Breast epithelium (tissue), 4 donors: ENCODE measurements around the gene DACT3. TPM values are rescaled to one million over a fixed set of nuclear protein-coding genes. Genes with fewer than 3 reads are reported as not detected.

ENCODE experiments used
- DNase-seq, 2 donors: peaks; one replicate each; pipeline ENCODE4 v3.0.0-alpha.2; 2019; ENCODE audit warnings: low spot score in 2 of 2
- H3K27ac ChIP-seq, 2 donors: fragments of 200-600 bp; sonication (generic) in 1 of 2; one replicate each; pipeline ENCODE4 v1.5.1; 2016 to 2019; ENCODE audit warnings: mild to moderate bottlenecking in 1 of 2
- H3K27me3 ChIP-seq, 2 donors: fragments of 200-600 bp; sonication (generic) in 1 of 2; one replicate each; pipeline versions ENCODE4 v1.5.1 to v1.6.0; 2017 to 2019; ENCODE audit warnings: control low read depth in 1 of 2, mild to moderate bottlenecking in 1 of 2
- H3K36me3 ChIP-seq: fragments of 200-600 bp; one replicate; pipeline ENCODE4 v1.5.1; 2019
- H3K4me1 ChIP-seq, 2 donors: fragments of 200-600 bp; sonication (generic); one replicate each; pipeline ENCODE4 v1.5.1; 2016 to 2019; ENCODE audit warnings: control low read depth in 1 of 2
- H3K4me3 ChIP-seq, 3 donors: fragments of 200-600 bp; sonication (generic); 1 replicate in 2 of 3; 2 replicates in 1 of 3; pipeline ENCODE4 v1.5.1; 2016 to 2019; ENCODE audit warnings: mild to moderate bottlenecking in 3 of 3, moderate library complexity in 2 of 3
- H3K9me3 ChIP-seq, 2 donors: fragments of 200-600 bp; sonication (generic) in 1 of 2; one replicate each; pipeline ENCODE4 v1.5.1; 2016 to 2019; ENCODE audit warnings: control low read depth in 1 of 2
- CTCF ChIP-seq, 3 donors: fragments of 450-650 bp; IDR thresholded peaks; one replicate each; pipeline ENCODE4 v1.5.1; 2016 to 2017; ENCODE audit warnings: antibody characterized with exemption in 3 of 3, mild to moderate bottlenecking in 3 of 3, moderate library complexity in 3 of 3
- POLR2A ChIP-seq: fragments of 450-650 bp; IDR thresholded peaks from one replicate; pipeline ENCODE4 v1.6.1; 2016; ENCODE audit warnings: antibody characterized with exemption, mild to moderate bottlenecking, moderate library complexity
- POLR2AphosphoS5 ChIP-seq, 3 donors: sonication (generic); formaldehyde crosslinking; IDR thresholded peaks; one replicate each; pipeline ENCODE4 v1.6.1; 2017; ENCODE audit warnings: antibody characterized with exemption in 3 of 3
- intact Hi-C: fragments of 100-400 bp; cut with DNase I; formaldehyde crosslinking; loops from one replicate; pipeline ENCODE4 v1.15.1; 2023; ENCODE audit warnings: low total_unique reads
- total RNA-seq, 3 donors: library from RNA; depleted of rRNA; stranded (reverse); fragments of >200 nt; gene quantifications; one replicate each; pipeline ENCODE4 v1.1.0, GENCODE V29; 2016

The DACT3 gene
- total RNA-seq, 3 donors from 2014 or later: 0.48 to 3.9 (median 1.9) TPM

DNA sequence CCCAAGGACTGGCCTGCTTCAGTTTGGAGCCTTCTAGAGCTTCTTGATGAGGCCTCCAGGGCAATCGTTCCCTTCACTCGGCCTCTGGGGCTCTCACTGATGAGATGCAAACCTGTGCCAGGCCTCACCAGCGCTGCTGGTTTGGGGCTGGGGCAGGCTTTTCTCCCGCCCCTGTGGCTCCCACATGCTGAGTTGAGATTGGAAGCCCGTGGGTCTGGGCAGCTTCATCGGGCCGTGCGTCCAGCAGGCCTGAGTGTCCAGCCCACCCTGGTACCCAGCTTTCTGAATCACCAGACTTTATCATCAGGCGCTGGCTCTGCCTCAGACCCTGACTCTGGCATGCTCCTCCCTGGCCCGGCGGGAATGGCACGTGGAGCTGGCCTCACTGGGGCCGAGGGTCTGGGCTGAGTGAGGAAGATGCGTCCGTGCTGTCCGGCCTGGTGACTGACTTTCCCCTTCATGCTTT, 55.6 kb downstream of the DACT3 start:
- H3K27ac ChIP-seq: peak overlapping the region in 1 of 2 donors; percentile 59
- no peak for TF ChIP-seq CTCF (IDR thresholded peaks at IDR 0.05)
- H3K4me3 ChIP-seq: no peak overlapping the region
- DNase-seq: peak in 1 of 2 donors; percentile 40
- no peaks in the 10 kb centered on the region for H3K36me3 ChIP-seq
- no peaks in the 10 kb centered on the region for H3K27me3 ChIP-seq
- H3K9me3 ChIP-seq: no peaks in the 10 kb centered on the region
- intact Hi-C loops: no loop called here
- H3K4me1 ChIP-seq: peaks cover 7 to 20% of the 10 kb centered on the region in 2 donors

DNA sequence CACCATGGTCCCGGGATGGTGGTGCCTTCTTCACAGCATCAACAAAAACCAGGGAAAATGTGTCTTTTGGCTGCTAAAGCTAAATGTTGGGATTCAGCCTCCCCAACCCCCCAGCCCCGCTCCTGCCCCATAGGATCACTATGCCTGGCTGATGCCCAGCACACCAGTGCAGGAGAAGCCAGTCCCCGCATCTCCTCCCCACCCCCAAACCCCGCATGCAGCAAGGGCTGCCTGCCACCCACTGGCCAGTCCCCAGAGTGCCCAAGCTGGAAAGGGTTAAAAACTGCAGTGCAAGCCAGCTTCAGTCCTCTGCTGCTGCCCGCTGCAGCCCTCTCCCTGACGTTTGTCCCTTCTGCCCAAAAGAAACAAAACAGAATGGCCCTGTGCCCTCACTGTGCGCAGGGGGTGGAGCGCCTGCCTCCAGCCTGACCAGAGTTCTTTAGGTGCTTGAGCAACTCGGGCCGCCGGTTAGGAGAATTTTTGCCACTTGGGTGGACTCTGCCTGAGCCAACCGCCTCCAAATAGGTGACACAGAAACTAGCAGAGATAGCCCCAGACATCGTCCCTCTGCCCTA, 56.1 kb downstream of the DACT3 start:
- no peaks in the 10 kb centered on the region for H3K36me3 ChIP-seq
- H3K27me3 ChIP-seq: no peaks in the 10 kb centered on the region
- no peak for DNase-seq
- peaks cover 7 to 20% of the 10 kb centered on the region in 2 donors for H3K4me1 ChIP-seq
- intact Hi-C loops: no loop called here
- TF ChIP-seq POLR2AphosphoS5 (IDR thresholded peaks at IDR 0.05) (no peak), POLR2A (no peak), CTCF (IDR thresholded peaks at IDR 0.05) (no peak)
- no peak overlapping the region for H3K4me3 ChIP-seq
- no peaks in the 10 kb centered on the region for H3K9me3 ChIP-seq
- H3K27ac ChIP-seq: peak overlapping the region in 1 of 2 donors; percentile 59

DNA sequence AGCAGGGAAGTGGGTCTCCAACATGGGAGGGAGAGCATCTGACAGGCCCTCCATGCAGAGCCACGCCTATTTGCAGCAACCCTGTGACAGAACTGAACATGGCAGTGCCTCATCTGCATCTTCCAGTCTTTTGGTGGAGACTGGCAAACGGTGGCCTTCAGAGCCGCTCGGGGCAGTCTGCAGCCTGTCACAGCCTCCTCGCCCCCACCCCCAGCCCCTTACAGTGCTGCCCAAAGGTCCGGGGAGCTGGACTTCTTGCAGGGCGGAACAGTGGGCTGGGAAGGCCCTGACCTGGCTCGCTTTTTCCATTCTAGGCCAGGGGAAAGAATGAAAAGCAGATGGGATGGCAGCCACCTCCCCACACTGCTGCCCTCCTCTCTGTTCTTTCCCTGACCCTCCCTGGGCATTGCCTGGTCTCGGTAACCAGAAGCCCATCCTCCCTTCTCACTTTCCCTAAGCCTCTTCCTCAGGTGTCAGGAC, 57.2 kb downstream of the DACT3 start:
- peaks cover 0 to 4% of the 10 kb centered on the region in 2 donors for H3K9me3 ChIP-seq
- peak overlapping the region in 1 of 2 donors; percentile 96 for H3K27ac ChIP-seq
- no peak overlapping the region for H3K4me3 ChIP-seq
- H3K4me1 ChIP-seq: peaks cover 7 to 20% of the 10 kb centered on the region in 2 donors
- no peaks in the 10 kb centered on the region for H3K36me3 ChIP-seq
- no peak for DNase-seq
- no peaks in the 10 kb centered on the region for H3K27me3 ChIP-seq
- intact Hi-C loops: no loop called here
- TF ChIP-seq CTCF (IDR thresholded peaks at IDR 0.05) (no peak), POLR2AphosphoS5 (IDR thresholded peaks at IDR 0.05) (no peak), POLR2A (no peak)

- Histone ChIP-seq H3K36me3 (no peaks in the 10 kb centered on the region), H3K9me3 (peaks cover 0 to 4% of the 10 kb centered on the region in 2 donors), H3K4me1 (peaks cover 7 to 20% of the 10 kb centered on the region in 2 donors), H3K4me3 (peak overlapping the region; percentile 96 to 100 (median 98)), H3K27ac (peak overlapping the region; percentile 43 to 96), H3K27me3 (no peaks in the 10 kb centered on the region)
- intact Hi-C loops: no loop called here
- TF ChIP-seq CTCF (IDR thresholded peaks at IDR 0.05) (no peak), POLR2A (no peak), POLR2AphosphoS5 (IDR thresholded peaks at IDR 0.05) (no peak)
- peak in 1 of 2 donors; percentile 18 for DNase-seq
Measured at GRCh38 chr19:46603195-46603637, 57.8 kb downstream of the DACT3 start.

- intact Hi-C loops: no loop called here
- Histone ChIP-seq H3K27me3 (no peaks in the 10 kb centered on the region), H3K27ac (peak overlapping the region; percentile 43 to 96), H3K9me3 (peaks cover 0 to 4% of the 10 kb centered on the region in 2 donors), H3K4me3 (peak overlapping the region; percentile 96 to 100 (median 98)), H3K36me3 (no peaks in the 10 kb centered on the region), H3K4me1 (peaks cover 7 to 20% of the 10 kb centered on the region in 2 donors)
- no peak for TF ChIP-seq CTCF (IDR thresholded peaks at IDR 0.05)
- TF ChIP-seq POLR2AphosphoS5 (IDR thresholded peaks at IDR 0.05): no peak
- no peak for TF ChIP-seq POLR2A
- DNase-seq: peak in 1 of 2 donors; percentile 17
Measured at GRCh38 chr19:46602392-46603194, 58.4 kb downstream of the DACT3 start.
